HG03045 (cell line): ENCODE data around the gene TSPOAP1.

Source experiments
- ATAC-seq: cut with Tn5 transposase; IDR thresholded peaks from one replicate; pipeline ENCODE4 v1.9.1; 2021; ENCODE audit warnings: mild to moderate bottlenecking, moderate library complexity; ENCODE audit not compliant: unreplicated experiment

TSPOAP1 gene

DNA sequence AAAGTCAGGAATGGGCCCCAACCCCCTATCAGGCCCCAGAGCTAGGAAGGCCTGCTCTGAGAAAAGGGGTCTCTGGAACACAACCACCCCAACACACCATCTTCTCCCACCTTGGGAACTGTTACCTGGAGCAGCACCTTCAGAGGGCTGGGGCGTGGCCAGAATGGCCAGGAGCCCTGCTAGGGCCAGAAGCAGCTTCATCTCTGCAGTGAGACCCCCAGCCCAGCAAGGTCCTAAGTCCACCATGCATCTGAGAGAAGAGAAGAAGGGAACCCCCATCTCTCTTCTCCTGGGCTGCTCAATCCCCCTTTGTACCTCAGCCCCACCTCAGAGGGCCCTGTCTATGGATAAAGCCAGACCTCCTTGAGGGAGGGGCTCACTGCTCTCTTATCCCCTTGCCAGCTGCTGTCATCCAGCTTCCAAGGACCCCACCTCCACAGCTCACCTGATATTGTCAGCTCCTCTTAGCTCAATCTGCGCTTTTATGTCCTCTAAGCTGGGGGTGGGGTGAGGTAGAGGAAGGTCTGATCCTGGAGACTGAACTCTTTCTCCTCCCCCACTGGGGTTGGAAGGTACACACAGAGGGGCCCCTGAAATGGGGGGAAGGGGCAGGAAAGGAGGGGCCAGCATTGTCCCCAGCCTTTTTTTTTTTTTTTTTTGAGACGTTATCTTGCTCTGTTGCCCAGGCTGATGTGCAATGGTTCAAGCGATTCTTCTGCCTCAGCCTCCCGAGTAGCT lies 47.9 kb downstream of the TSPOAP1 start, which contains the start of gene MPO:
Gene MPO, minus strand, starts transcription at position 456 of the 738 bp plus-strand sequence. Its CDS starts 177 bp downstream, at position 279.
- no peak for ATAC-seq

DNA sequence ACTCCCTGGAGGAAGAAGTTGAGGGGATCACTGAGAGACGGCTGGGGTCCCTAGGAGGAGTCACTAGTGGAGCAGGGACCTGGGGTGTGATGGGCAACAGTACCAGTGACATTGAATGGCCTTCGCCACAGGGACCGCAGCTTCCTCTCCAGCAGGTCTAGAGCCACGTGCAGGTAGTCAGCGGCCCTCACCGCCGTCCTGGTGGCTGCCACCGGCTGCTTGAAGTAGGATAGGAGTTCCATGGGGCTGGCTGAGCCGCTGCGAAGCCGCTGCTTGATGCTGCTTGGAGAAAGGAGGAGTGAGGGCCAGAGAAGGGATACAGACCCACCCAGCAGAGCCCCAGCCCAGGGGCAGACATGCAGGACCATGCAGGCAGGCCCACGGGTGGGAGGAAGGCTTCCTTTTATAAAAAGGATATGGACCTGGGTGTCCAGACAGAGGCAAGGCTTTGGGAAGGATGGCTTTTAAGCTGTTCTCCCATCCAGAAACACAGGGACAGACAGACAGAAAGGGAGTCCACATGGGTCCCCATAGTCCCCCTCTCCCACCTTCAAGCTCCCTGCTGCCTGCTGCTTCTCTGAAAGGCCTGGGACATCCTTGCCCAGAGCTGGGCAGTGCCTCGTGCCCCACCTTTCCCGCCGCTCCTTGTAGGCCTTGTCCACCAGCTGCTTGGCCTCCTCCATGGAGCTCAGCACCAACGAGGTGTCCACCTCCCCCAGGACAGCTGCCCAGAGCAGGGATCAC lies 48.7 kb downstream of the TSPOAP1 start:
- ATAC-seq, result no peak

DNA sequence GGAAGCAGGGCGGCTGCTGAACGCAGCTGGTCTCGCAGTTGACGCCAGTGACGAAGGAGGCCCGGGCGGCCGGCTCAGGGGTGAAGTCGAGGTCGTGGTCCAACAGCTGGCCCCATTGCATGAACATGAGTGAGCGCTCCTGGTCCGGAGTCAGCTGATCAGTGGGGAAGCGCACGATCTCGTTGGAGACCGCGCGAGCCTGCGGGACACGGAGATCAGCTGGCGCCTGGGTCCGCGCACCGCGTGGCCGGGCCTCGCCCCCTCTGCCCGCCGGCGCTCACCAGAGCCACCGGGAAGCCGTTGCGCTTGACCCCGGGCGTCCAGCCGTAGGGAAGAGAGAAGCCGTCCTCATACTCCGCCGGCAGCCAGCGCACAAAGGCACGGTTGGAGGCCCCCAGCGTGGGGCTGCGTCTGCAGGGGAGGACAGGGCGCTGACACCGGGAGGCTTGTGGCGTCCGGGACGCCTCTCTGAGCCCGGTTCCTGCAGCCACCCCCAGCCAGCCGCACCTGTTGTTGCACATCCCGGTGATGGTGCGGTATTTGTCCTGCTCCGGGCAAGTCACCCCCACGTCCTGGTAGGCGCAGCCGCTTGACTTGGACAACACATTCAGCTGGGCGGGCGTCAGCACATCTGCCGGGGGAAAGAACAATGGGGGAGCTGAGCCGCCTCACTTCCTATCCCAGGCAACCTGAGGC lies 49.4 kb downstream of the TSPOAP1 start:
- no peak for ATAC-seq

DNA sequence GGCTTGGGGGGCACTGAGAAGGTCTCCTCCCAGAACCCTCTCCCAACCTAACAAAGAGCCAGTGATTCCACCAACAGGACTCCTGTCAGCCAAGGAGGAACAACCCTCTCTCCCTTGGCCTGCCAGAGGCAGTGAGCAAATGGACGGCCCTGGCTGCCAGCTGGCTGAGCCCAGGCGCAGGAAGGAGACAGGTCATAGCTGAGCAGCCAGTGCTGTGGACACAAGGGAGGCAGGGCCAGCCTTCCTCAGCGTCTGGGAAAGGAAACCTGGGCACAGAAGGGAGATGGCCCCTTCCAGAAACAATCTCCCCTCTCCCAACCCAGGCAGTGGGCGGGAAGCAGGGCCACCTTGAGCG lies 50.0 kb downstream of the TSPOAP1 start:
- ATAC-seq, result no peak

DNA sequence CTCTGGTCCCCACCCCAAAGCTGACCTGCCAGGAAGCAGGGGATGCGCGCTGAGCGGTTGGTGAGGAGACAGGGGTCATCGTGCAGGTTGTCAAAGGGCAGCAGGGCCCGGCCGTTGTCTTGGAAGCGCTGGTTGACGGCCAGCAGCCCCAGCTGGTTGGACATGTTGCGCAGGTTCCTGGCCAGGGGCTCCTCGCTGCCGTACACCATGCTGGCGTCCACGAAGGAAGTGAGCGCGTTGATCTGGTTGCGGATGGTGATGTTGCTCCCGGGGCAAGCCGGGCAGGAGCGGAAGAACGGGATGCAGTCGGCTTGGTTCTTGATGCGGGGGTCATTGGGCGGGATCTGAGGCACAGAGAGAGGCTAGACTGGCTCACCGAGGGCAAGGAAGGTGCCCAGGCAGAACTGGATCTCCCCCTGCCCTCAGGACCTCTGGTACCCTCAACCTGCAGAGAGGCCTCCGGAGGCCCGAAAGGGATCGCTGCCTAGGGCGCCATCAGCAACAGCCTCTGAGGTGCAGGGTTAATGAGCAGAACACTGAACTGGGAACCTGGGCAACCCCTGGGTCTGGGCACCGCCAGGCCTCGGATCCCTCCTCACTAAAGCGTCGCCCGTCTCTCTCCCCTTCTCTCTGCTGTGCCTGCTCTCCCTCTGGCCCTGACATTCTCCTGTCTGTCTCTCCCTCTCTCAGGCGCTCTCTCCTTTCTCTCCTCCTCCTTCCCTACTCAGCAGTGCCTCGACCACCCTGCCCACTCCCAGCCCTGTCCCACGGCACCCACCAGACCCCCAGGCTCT lies 50.6 kb downstream of the TSPOAP1 start:
- no peak for ATAC-seq

DNA sequence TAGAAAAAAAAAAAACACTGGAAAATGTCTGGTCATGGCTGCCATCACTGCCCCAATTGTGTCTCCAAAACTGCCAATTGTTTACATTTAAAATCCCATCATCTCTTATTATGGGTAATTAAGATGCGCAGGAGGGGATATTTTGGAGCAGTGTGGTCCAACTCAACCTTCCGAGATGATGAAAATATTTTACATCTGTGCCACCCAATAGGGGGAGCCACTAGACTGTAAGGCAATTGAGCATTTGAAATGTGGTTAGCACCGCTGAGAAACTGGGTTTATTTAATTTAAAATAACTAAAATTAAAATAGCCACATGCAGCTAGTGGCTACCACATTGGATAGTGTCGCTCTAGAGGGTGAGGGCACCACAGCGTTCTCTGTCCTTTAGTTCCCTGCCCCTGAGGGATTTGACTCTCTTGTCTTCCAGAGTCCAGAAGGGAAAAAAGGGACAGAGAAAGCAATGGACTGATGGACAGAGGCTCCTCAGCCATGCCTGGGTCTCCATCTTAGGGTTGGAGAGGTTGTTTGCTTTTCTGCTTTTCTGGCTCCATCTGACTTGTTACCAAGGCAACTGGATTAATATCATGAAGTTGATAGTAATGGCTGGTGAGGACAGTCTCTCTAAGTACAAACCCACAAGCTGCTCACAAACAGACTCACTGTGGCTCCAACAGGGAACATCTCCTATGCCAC lies 51.3 kb downstream of the TSPOAP1 start:
- ATAC-seq, result no peak

DNA sequence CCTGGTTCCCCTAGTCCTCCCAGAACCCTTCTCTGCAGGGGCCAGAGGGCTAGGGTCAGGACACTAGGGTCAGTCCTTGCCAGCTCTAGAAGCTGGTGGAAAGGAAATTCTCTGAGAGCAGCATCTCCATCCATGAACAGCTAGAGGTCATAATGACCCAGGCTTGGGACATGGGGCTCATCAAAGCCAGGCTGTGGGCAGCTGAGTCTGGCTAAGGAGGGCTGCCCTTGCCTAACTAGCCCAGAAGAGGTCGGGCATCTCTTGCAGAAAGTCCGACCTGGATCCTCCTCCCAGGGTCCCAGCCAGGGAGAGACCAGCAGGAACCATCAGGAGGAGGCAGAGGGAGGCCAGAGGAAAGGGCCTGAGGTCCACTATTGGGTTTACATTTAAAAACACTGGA lies 52.2 kb downstream of the TSPOAP1 start:
- no peak for ATAC-seq

DNA sequence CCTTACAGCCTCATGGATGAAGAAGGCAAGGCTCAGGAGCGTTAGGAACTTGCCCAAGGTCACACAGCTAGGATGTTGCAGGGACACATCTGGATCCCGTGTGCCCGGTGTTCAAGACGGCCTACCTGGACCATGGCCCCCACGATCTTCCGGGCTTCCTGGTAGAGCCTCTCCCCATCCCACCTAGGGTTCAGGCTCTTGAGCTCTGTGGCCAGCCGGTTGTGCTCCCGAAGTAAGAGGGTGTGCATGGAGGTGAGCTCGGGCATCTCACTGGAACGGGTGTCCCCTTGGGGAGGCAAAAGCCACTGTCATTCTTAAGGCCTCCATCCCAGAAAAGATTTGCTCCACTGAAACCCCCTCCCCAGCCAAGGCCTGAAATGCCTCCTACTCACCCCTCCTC lies 53.2 kb downstream of the TSPOAP1 start:
- ATAC-seq, result no peak

DNA sequence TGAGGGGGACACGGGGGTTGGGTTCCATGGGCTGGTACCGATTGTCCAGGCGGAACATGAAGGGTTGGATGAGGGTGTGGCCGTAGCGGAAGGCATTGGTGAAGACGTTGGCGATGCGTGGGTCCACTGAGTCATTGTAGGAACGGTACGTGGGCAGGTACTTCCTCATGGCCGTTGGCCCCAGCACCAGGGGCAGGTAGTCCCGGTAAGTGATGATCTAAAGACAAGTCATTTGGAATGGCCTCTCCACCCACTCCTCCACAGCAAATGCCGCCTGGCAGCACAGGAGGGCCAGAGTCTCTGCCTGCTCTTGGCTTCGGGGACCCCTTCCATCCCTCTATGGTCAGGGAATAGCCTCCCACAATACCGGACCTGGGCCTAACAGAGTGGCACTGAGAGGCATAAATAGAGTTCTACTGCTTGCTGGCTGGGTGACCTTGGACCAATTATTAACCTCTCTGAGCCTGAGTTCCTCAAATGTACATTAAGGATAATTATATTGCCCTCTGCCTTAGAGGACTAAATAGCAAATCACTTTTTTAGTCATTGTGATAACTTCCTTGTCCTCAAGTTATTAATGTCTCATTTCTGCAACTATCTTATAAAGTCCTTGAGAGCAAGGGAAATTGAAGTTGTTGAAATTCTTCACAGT lies 55.0 kb downstream of the TSPOAP1 start:
- ATAC-seq, result no peak

DNA sequence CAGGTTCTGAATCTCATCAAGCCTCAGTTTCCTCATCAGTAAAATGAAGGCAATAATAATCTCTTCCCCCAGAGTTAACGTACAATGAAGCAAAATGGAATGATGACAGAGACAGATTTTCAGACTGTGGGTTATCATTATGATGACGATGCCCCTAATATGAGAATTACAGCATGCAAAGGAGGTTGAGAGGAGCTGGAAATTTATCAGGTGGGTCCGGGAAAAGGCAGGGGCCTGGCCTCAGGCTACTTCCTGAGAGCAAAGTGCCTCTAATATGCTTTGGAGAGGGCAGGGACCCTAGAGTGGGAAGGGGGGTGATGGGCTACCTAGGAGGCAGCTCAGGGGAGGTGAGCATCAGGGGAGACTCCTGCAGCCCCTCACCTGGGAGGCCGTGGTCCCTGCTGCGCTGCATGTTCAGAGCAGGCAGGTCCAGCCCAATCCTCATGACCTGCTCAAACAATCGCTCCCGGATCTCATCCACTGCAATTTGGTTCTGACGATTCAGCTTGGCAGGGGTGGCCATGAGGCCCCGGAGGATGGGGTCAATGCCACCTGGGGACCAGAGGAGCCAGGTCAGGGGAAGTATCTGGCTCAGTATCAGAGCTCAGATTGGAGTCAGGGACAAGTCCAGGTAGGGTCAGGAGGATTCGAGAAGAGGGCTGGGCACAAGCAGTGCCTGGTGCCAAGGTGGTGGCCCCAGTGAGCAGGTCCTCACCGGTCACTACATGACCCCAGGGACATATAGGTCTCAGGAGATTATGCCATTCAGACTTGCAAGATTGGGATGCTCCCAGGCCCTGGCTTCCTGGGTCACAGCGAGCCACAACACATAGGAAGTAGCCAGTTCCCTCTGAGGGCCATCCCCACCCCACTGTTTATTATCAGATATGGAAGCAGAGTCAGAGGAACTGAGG lies 56.0 kb downstream of the TSPOAP1 start:
- no peak for ATAC-seq

DNA sequence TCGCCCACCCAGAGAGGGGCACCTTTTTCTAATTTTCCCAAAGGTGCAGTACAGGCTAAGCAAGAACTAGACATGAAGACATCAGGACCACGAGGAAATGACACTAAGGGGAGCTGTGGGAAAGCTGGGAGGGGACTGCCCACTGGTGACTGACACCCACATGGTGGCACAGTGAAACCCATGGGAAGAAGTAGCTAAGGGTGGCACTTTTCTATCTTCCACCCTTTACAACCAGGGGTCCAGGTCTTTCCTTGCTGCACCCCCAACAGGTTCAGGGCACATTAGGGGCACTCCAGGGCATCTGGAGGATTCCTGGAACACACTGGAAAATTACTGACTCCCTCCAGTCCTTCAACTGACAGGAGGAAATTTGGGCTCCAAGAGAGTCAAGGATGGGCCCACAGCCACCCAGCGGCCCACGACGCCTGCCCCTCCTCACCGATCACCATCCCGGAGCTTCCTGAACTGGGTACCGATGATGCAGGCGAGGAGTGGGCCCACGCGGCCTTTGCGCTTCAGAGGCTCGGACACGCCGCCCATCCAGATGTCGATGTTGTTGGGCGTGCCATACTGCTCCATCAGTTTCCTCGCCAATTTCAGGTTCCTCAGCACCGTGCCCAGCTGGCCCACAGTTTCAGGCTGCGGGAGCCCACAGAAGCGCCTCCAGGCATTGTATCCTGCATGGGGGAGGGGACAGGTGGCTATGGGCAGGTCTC lies 57.2 kb downstream of the TSPOAP1 start:
- ATAC-seq, result no peak

DNA sequence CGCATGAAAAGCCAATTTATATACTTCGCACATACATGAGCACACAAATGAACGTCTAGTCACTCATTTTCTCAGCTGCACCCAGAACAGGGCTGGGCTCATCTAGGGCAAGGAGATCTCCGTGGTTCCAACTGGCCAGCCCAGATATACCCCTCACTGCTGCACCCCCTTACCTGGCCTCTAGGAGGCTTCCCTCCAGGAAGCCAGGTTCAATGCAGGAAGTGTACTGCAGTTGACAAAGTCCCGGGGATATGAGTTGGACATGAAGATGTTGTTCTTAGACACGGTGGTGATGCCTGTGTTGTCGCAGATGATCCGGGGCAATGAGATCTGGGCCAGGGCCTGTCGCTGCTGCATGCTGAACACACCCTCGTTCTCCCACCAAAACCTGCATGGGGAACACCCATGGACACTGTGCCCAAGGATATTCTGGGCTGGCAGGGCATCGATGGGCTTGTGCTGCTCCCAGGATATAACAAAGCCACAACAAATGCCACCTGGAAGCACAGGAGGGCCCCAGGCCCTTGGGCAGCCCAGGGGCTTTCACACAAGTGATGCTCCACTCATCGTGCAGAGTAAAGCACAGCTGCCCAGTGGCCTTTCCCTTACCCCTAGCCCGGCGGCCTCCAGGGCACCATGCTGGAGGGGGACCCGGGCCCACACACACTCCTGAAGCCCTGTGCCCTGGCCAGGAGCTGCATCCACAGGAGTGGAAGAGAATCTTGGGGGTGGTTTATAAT lies 57.9 kb downstream of the TSPOAP1 start:
- no peak for ATAC-seq

DNA sequence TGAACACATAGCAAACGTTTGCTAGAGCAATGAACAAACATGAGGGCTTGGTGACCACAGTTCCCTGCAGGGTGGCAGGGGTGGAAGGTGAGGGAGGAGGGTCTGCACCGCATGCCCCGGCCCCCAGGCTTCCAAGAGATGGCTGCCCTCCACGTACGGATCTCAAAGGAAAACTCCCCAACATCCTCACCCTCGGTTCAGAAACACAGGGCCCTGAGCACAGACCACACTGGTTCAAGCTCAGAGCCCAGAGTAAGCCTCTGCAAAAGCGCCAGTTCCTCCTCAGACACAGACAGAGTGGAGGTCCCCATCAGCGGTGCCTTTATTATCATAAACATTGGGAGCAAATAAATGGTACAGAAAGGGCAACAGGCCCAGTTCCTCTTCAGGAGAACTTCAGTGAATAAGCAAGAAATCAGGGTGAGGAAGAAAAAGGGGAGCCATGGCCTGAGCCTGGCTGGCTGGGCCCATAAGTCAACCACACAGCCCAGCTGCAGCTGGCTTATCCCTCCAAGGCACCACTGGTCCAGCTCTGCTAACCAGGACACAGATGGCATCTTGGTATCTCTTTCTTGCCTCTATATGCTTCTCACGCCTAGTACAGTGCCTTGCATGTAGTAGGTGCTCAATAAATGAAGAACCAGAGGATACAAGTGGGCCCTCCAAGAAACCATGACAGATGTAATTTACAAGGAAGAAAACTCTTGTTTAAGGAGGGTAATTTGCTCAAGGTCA lies 58.9 kb downstream of the TSPOAP1 start:
- ATAC-seq, result no peak

DNA sequence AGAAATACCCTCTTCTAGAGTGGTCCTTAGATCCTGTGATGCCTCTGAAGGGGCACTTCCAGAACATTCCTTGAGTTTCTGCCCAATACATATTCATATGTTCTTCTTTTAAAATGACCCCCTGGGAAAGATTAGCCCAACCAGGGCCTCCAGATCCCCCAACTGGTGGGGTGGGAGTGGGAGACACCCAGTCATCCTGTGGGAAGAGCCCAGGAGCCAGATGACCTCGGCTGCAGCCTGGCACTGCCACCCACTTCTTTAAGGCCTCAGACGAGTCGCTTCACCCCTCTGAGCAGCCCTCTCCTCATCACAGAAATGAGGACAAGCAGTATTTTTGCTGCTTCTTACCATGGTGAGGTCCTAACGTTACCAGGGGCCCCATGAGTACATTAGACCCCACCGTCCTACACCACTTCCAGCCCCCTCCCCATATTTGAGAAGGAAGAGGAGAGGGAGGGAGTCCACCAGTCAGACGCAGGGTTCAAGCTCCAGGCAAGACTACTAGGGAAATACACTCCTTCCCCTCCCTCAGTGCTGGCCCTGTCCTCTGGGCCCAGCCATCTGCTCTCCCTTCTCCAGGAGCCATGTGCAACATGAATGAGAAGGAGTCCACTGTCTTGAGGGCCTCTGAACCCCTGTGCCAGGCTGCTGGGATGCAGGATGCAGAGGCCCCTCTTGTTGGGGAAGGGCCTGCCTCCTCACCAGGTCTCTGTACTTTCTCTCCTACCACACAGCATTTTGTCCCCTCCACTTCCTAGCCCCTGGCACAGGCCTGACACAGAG lies 59.6 kb downstream of the TSPOAP1 start:
- no peak for ATAC-seq

DNA sequence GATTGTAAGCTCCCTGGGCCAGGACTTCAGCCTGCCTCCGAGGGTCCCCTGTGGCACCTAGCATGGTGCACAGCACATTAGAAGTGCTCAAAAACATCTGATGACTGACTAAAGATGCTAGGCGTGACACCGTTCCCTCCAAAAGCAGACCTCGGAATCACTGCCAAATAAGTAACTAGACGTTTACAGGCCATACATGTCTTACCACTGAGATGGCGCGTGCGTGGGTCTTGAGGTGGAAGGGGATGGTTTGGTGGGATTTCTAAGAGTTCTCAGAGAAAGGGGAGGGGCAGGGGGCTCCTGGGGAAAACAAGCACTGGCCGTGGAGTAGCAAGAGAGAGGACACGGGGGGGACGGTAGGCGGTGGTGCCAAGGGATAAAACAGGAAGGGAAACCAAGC lies 60.3 kb downstream of the TSPOAP1 start:
- no peak for ATAC-seq
